IMR-90 (cell line): ENCODE measurements around the gene ADAMTS13. TPM values are rescaled to one million over a fixed set of nuclear protein-coding genes. Genes with fewer than 3 reads are reported as not detected.

Source experiments
- ATAC-seq: fragments of 200-7000 bp; cut with Tn5 transposase; 2 replicates; pipeline ENCODE4 v1.9.1; 2020; ENCODE audit warnings: low read depth, mild to moderate bottlenecking, moderate library complexity
- BruUV-seq: library from RNA; stranded (reverse); fragments of 400-500 nt; replicated peaks from 2 replicates; lab custom pipeline; 2021; lab: Mats Ljungman, UMichigan
- CTCF ChIA-PET: fragments of 300-600 bp; formaldehyde crosslinking; extraction: SDS; loops from one replicate; lab custom pipeline; 2021; ENCODE audit warnings: antibody characterized with exemption; lab: Yijun Ruan, JAX
- POLR2A ChIA-PET: fragments of 300-600 bp; sonication (Branson Sonifier 250); formaldehyde crosslinking; loops from one replicate; lab custom pipeline; 2022; ENCODE audit warnings: antibody characterized with exemption; ENCODE audit not compliant: unreplicated experiment; lab: Charles Lee
- DNase-seq: peaks from one replicate; pipeline ENCODE4 v3.0.0; 2013
- H2AFZ ChIP-seq: replicated peaks from 2 replicates; pipeline ENCODE3; 2013; ENCODE audit warnings: low read length, mild to moderate bottlenecking; ENCODE audit not compliant: poor library complexity
- H2AK5ac ChIP-seq: 2 replicates; pipeline ENCODE4 v1.6.1; 2013; ENCODE audit warnings: low read depth, low read length, inconsistent platforms
- H2AK9ac ChIP-seq: replicated peaks from 2 replicates; pipeline ENCODE3; 2013; ENCODE audit warnings: mild to moderate bottlenecking, low read depth, low read length, moderate library complexity; ENCODE audit not compliant: poor library complexity
- H2BK120ac ChIP-seq: 2 replicates; pipeline ENCODE4 v1.6.1; 2013; ENCODE audit warnings: low read depth, low read length, inconsistent platforms
- H2BK15ac ChIP-seq: 3 replicates; pipeline ENCODE4 v1.6.1; 2013; ENCODE audit warnings: low read depth, low read length, inconsistent platforms
- H2BK20ac ChIP-seq: 2 replicates; pipeline ENCODE4 v1.6.1; 2013; ENCODE audit warnings: low read depth, mild to moderate bottlenecking, inconsistent platforms, low read length, moderate library complexity
- H2BK5ac ChIP-seq: 2 replicates; pipeline ENCODE4 v1.6.1; 2013; ENCODE audit warnings: mild to moderate bottlenecking, low read depth, low read length, inconsistent platforms; ENCODE audit not compliant: poor library complexity, severe bottlenecking
- H3K14ac ChIP-seq: replicated peaks from 2 replicates; pipeline ENCODE4 v1.6.1; 2013; ENCODE audit warnings: low read depth, low read length, inconsistent platforms
- H3K18ac ChIP-seq: 2 replicates; pipeline ENCODE4 v1.6.1; 2013; ENCODE audit warnings: low read depth, low read length, control low read depth
- H3K23ac ChIP-seq: 2 replicates; pipeline ENCODE4 v1.6.1; 2013; ENCODE audit warnings: low read depth, low read length, inconsistent platforms
- H3K27ac ChIP-seq: 2 replicates; pipeline ENCODE4 v1.5.1; 2013; ENCODE audit warnings: mild to moderate bottlenecking, control low read depth, low read length; ENCODE audit not compliant: insufficient read depth
- H3K27me3 ChIP-seq: 2 replicates; pipeline ENCODE4 v1.6.1; 2013; ENCODE audit warnings: low read length; ENCODE audit not compliant: control insufficient read depth, insufficient read depth
- H3K36me3 ChIP-seq: 2 replicates; pipeline ENCODE4 v1.6.1; 2013; ENCODE audit warnings: low read length, mixed read lengths; ENCODE audit not compliant: control insufficient read depth, insufficient read depth
- H3K4ac ChIP-seq: 2 replicates; pipeline ENCODE4 v1.6.1; 2013; ENCODE audit warnings: low read depth, low read length, inconsistent platforms
- H3K4me1 ChIP-seq: 2 replicates; pipeline ENCODE4 v1.6.1; 2013; ENCODE audit warnings: low read length, mixed read lengths; ENCODE audit not compliant: control insufficient read depth, insufficient read depth
- H3K4me2 ChIP-seq: 2 replicates; pipeline ENCODE4 v1.6.1; 2013; ENCODE audit warnings: low read depth, mild to moderate bottlenecking, control low read depth, low read length, moderate library complexity
- H3K4me3 ChIP-seq: 2 replicates; pipeline ENCODE4 v1.5.1; 2013; ENCODE audit warnings: low read depth, mild to moderate bottlenecking, control low read depth, low read length, moderate library complexity; ENCODE audit not compliant: insufficient read depth
- H3K56ac ChIP-seq: 2 replicates; pipeline ENCODE4 v1.6.1; 2013; ENCODE audit warnings: low read length, inconsistent platforms; ENCODE audit not compliant: insufficient read depth; ENCODE audit errors: extremely low read depth
- H3K79me1 ChIP-seq, 2 experiments: 2 replicates each; pipeline ENCODE4 v1.6.1; 2013; ENCODE audit warnings: low read length in 2 of 2, inconsistent platforms in 1 of 2, low read depth in 1 of 2
- H3K9ac ChIP-seq: 2 replicates; pipeline ENCODE4 v1.6.1; 2013; ENCODE audit warnings: low read depth, low read length, control low read depth
- H3K9me1 ChIP-seq: 2 replicates; pipeline ENCODE4 v1.6.1; 2013; ENCODE audit warnings: low read length, inconsistent platforms; ENCODE audit not compliant: insufficient read depth
- H3K9me3 ChIP-seq: 2 replicates; pipeline ENCODE4 v1.6.1; 2013; ENCODE audit warnings: low read length; ENCODE audit not compliant: control insufficient read depth, insufficient read depth
- H4K20me1 ChIP-seq: 2 replicates; pipeline ENCODE4 v1.6.1; 2013; ENCODE audit warnings: low read length, inconsistent platforms; ENCODE audit not compliant: insufficient read depth
- H4K5ac ChIP-seq: 2 replicates; pipeline ENCODE4 v1.6.1; 2013; ENCODE audit warnings: mild to moderate bottlenecking, low read depth, low read length, control low read depth
- H4K8ac ChIP-seq, 2 experiments: 2 replicates each; pipeline ENCODE4 v1.6.1; 2013; ENCODE audit warnings: low read depth in 2 of 2, low read length in 2 of 2, control low read depth in 1 of 2, inconsistent platforms in 1 of 2
- H4K91ac ChIP-seq: 2 replicates; pipeline ENCODE4 v1.6.1; 2013; ENCODE audit warnings: low read depth, low read length, inconsistent platforms; ENCODE audit not compliant: insufficient read depth
- BHLHE40 ChIP-seq: fragments of 150-350 bp; IDR thresholded peaks from 2 replicates; pipeline ENCODE4 v1.6.1; 2016; ENCODE audit warnings: mild to moderate bottlenecking, low read depth, low read length
- CEBPB ChIP-seq: IDR thresholded peaks from 2 replicates; pipeline ENCODE4 v1.6.1; 2012; ENCODE audit warnings: low read depth, low read length, improper control_type of control experiment
- CHD1 ChIP-seq: IDR thresholded peaks from 2 replicates; pipeline ENCODE4 v1.6.1; 2012; ENCODE audit warnings: low read depth, low read length, improper control_type of control experiment
- FOS ChIP-seq: fragments of 150-350 bp; IDR thresholded peaks from 2 replicates; pipeline ENCODE4 v1.6.1; 2016; ENCODE audit warnings: low read depth, low read length
- MAFK ChIP-seq: IDR thresholded peaks from 2 replicates; pipeline ENCODE4 v1.6.1; 2012; ENCODE audit warnings: low read depth, low read length, improper control_type of control experiment
- MAZ ChIP-seq: IDR thresholded peaks from 2 replicates; pipeline ENCODE4 v1.6.1; 2012; ENCODE audit warnings: low read depth, mild to moderate bottlenecking, low read length, improper control_type of control experiment, moderate library complexity, borderline replicate concordance
- NFE2L2 ChIP-seq: fragments of 150-350 bp; IDR thresholded peaks from 2 replicates; pipeline ENCODE4 v1.6.1; 2016; ENCODE audit warnings: low read depth, mild to moderate bottlenecking, low read length
- POLR2A ChIP-seq: IDR thresholded peaks from 2 replicates; pipeline ENCODE4 v1.6.1; 2012; ENCODE audit warnings: mild to moderate bottlenecking, low read depth, low read length
- RAD21 ChIP-seq: IDR thresholded peaks from 2 replicates; pipeline ENCODE4 v1.6.1; 2012; ENCODE audit warnings: low read length, improper control_type of control experiment
- RCOR1 ChIP-seq: IDR thresholded peaks from 2 replicates; pipeline ENCODE4 v1.6.1; 2012; ENCODE audit warnings: mild to moderate bottlenecking, low read length, improper control_type of control experiment; ENCODE audit not compliant: insufficient replicate concordance
- SMC3 ChIP-seq: fragments of 150-350 bp; IDR thresholded peaks from 2 replicates; pipeline ENCODE4 v1.6.1; 2016; ENCODE audit warnings: low read depth, mild to moderate bottlenecking, antibody characterized with exemption, low read length, moderate library complexity
- WGBS, 2 experiments: methylation state at CpG; one replicate each; pipeline versions ENCODE4 v1.1.5 to v1.1.7; 2013; ENCODE audit warnings: missing lambda C conversion rate in 2 of 2; ENCODE audit not compliant: insufficient read length in 1 of 2; ENCODE audit errors: extremely low coverage in 2 of 2; 5-methylcytosine and 5-hydroxymethylcytosine counted together
- dilution Hi-C: fragments of 300-500 bp; cut with HindIII; formaldehyde crosslinking; loops from one replicate; pipeline ENCODE4 v1.14.3; 2018; ENCODE audit warnings: low sequenced_read_pairs; ENCODE audit not compliant: unreplicated experiment
- in situ Hi-C: fragments of 300-500 bp; cut with MboI; formaldehyde crosslinking; loops from 3 replicates; pipeline ENCODE4 v1.14.3; 2019; ENCODE audit warnings: low sequenced_read_pairs, inconsistent platforms, mixed read lengths
- intact Hi-C: fragments of 100-400 bp; cut with micrococcal nuclease; formaldehyde crosslinking; loops from 2 replicates; pipeline ENCODE4 v1.10.0; 2022
- polyA plus RNA-seq, 3 experiments: library from polyadenylated mRNA; depleted of rRNA; stranded (reverse); fragments of >200 nt; gene quantifications; 2 replicates each; pipeline ENCODE4 v1.2.3, GENCODE V29; 2012; ENCODE audit warnings: low replicate concordance in 1 of 3
- total RNA-seq: library from RNA; depleted of rRNA; stranded (reverse); fragments of >200 nt; gene quantifications from 2 replicates; pipeline ENCODE4 v1.2.3, GENCODE V29; 2012
- TF ChIP-seq, protein P1 (sequence below): fragments of 150-350 bp; IDR thresholded peaks from 2 replicates; pipeline ENCODE4 v1.6.1; 2017; ENCODE audit warnings: mild to moderate bottlenecking, antibody characterized with exemption, low read length, low read depth
- TF ChIP-seq, protein P2 (sequence below): fragments of 150-350 bp; IDR thresholded peaks from 2 replicates; pipeline ENCODE4 v1.6.1; 2016; ENCODE audit warnings: low read depth, mild to moderate bottlenecking, low read length, moderate library complexity, borderline replicate concordance

ADAMTS13 gene
- total and polyA plus RNA-seq, 2 of the 4 experiments (the other 2 are of a cell fraction), result 0.18 to 2.8 TPM

DNA sequence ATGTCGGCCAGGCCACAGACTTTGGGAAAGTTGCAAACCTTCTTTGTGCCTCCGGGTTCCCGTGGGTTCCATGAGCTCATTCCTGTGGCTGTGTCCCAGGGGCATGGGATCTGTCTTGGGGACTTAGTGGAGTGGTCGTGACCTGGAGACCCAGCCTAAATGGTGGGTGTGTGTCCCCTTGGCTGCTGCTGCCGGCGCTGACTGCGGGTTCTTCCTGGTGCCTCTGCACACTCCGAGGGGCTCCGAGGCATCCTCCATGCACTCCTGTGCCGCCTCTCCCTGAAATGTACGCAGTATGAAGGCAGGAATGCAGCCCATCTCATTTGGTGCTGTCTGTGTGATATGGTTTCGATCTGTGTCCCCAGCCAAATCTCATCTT lies 77.7 kb downstream of the ADAMTS13 start:
- Histone ChIP-seq H3K4me1 (no peaks in the 10 kb centered on the region), H3K9me3 (peaks cover 11% of the 10 kb centered on the region), H4K5ac (no peak overlapping the region), H2BK5ac (no peak overlapping the region), H4K20me1 (no peaks in the 10 kb centered on the region), H3K56ac (no peak overlapping the region), H3K4me2 (no peak overlapping the region), H2AK5ac (no peak overlapping the region), H2BK15ac (no peak overlapping the region), H3K4ac (no peak overlapping the region), H3K27ac (no peak overlapping the region), H4K91ac (no peak overlapping the region), H3K79me1 (no peaks in the 10 kb centered on the region), H3K14ac (no peak overlapping the region), H2AFZ (no peak overlapping the region), H4K8ac (no peak overlapping the region), H2AK9ac (no peak overlapping the region), H3K4me3 (no peak overlapping the region), H3K9ac (no peak overlapping the region), H3K27me3 (peaks cover 42% of the 10 kb centered on the region), H2BK20ac (no peak overlapping the region), H3K9me1 (peaks cover 5% of the 10 kb centered on the region; the same call in 1 of the 2 replicates), H3K23ac (no peak overlapping the region), H3K18ac (no peak overlapping the region), H2BK120ac (no peak overlapping the region), H3K36me3 (no peaks in the 10 kb centered on the region)
- dilution Hi-C loops, result no loop called here
- 100% methylated on average over 1 of the region's 12 CpGs; no CpG with 5 or more reads in 1 of the 2 experiments for WGBS, 2 experiments
- TF ChIP-seq, protein P1, sequence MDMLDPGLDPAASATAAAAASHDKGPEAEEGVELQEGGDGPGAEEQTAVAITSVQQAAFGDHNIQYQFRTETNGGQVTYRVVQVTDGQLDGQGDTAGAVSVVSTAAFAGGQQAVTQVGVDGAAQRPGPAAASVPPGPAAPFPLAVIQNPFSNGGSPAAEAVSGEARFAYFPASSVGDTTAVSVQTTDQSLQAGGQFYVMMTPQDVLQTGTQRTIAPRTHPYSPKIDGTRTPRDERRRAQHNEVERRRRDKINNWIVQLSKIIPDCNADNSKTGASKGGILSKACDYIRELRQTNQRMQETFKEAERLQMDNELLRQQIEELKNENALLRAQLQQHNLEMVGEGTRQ, result no peak
- TF ChIP-seq SMC3, result no peak
- no peak for TF ChIP-seq RAD21
- no peak for TF ChIP-seq FOS
- TF ChIP-seq MAFK, result no peak
- TF ChIP-seq RCOR1, result no peak
- TF ChIP-seq, protein P2, sequence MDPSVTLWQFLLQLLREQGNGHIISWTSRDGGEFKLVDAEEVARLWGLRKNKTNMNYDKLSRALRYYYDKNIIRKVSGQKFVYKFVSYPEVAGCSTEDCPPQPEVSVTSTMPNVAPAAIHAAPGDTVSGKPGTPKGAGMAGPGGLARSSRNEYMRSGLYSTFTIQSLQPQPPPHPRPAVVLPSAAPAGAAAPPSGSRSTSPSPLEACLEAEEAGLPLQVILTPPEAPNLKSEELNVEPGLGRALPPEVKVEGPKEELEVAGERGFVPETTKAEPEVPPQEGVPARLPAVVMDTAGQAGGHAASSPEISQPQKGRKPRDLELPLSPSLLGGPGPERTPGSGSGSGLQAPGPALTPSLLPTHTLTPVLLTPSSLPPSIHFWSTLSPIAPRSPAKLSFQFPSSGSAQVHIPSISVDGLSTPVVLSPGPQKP, result no peak
- no peak for TF ChIP-seq POLR2A
- no peak for TF ChIP-seq MAZ
- no peak for TF ChIP-seq CEBPB
- TF ChIP-seq BHLHE40, result no peak
- no peak for TF ChIP-seq NFE2L2
- TF ChIP-seq CHD1, result no peak
- ChIA-PET CTCF (interaction anchor here (0.9 kb wide), 2 partner anchors 9 to 478 kb away, joined by 3 read pairs; no protein-coding TSS in a partner anchor), POLR2A (no interaction called here)
- in situ Hi-C loops, result loop anchor here (25.0 kb wide), 1 partner anchor 463 kb away; the partner anchor contains the start of gene GTF3C5
- DNase-seq, result no peak
- ATAC-seq, result no peak
- intact Hi-C loops, result no loop called here
- no TSS peak for BruUV-seq
